Neuronal stem cell (in vitro differentiated cells): ENCODE measurements around the gene APRT.

Experiments
- DNase-seq: peaks from one replicate; pipeline ENCODE4 v3.0.0-alpha.2; 2013; ENCODE audit warnings: low spot score
- H2AFZ ChIP-seq: one replicate; pipeline ENCODE4 v1.6.1; 2013; ENCODE audit warnings: mild to moderate bottlenecking, low read length, inconsistent platforms
- H2AK5ac ChIP-seq: 2 replicates; pipeline ENCODE4 v1.6.1; 2013; ENCODE audit warnings: low read depth, mild to moderate bottlenecking, inconsistent platforms, low read length, moderate library complexity, mixed read lengths
- H2BK120ac ChIP-seq: 2 replicates; pipeline ENCODE4 v1.6.1; 2013; ENCODE audit warnings: low read depth, mild to moderate bottlenecking, inconsistent platforms, low read length, moderate library complexity, mixed read lengths
- H2BK12ac ChIP-seq: one replicate; pipeline ENCODE4 v1.6.1; 2013; ENCODE audit warnings: low read length, inconsistent platforms
- H2BK15ac ChIP-seq: 2 replicates; pipeline ENCODE4 v1.6.1; 2013; ENCODE audit warnings: mild to moderate bottlenecking, low read length, inconsistent platforms, mixed read lengths
- H2BK5ac ChIP-seq: one replicate; pipeline ENCODE4 v1.6.1; 2013; ENCODE audit warnings: inconsistent platforms, mild to moderate bottlenecking, low read length, moderate library complexity
- H3K14ac ChIP-seq: one replicate; pipeline ENCODE4 v1.6.1; 2013; ENCODE audit warnings: low read length, inconsistent platforms
- H3K18ac ChIP-seq: 2 replicates; pipeline ENCODE4 v1.6.1; 2013; ENCODE audit warnings: low read length, inconsistent platforms
- H3K23ac ChIP-seq: 2 replicates; pipeline ENCODE4 v1.6.1; 2013; ENCODE audit warnings: low read depth, mild to moderate bottlenecking, mixed read lengths, low read length, inconsistent platforms; ENCODE audit not compliant: poor library complexity
- H3K27ac ChIP-seq: replicated peaks from 3 replicates; pipeline ENCODE4 v1.5.1; 2013; ENCODE audit warnings: low read length, inconsistent platforms
- H3K27me3 ChIP-seq, 3 experiments: 2 replicates each; pipeline ENCODE4 v1.6.1; 2013; ENCODE audit warnings: low read length in 3 of 3, mild to moderate bottlenecking in 2 of 3, inconsistent platforms in 1 of 3, low read depth in 1 of 3, mixed read lengths in 1 of 3, moderate library complexity in 1 of 3; ENCODE audit not compliant: control insufficient read depth in 3 of 3, insufficient read depth in 3 of 3
- H3K36me3 ChIP-seq, 2 donors: replicated peaks in 1 of 2; 2 replicates each; pipeline ENCODE4 v1.6.1; 2013; ENCODE audit warnings: low read length in 2 of 2; ENCODE audit not compliant: control insufficient read depth in 2 of 2, insufficient read depth in 2 of 2
- H3K4ac ChIP-seq: 2 replicates; pipeline ENCODE4 v1.6.1; 2013; ENCODE audit warnings: inconsistent platforms, mild to moderate bottlenecking, low read length, moderate library complexity
- H3K4me1 ChIP-seq, 2 donors: 1 replicate in 1 of 2; 2 replicates in 1 of 2; pipeline ENCODE4 v1.6.1; 2013; ENCODE audit warnings: low read length in 2 of 2, low read depth in 1 of 2; ENCODE audit not compliant: control insufficient read depth in 2 of 2, insufficient read depth in 1 of 2
- H3K4me2 ChIP-seq: one replicate; pipeline ENCODE4 v1.6.1; 2013; ENCODE audit warnings: mild to moderate bottlenecking, low read length, inconsistent platforms; ENCODE audit not compliant: insufficient read depth, poor library complexity, severe bottlenecking
- H3K4me3 ChIP-seq, 2 donors: 2 replicates each; pipeline ENCODE4 v1.5.1; 2013; ENCODE audit warnings: low read length in 2 of 2, mild to moderate bottlenecking in 2 of 2, inconsistent platforms in 1 of 2, moderate library complexity in 1 of 2
- H3K79me1 ChIP-seq: one replicate; pipeline ENCODE4 v1.6.1; 2013; ENCODE audit warnings: low read depth, mild to moderate bottlenecking, inconsistent platforms, low read length, moderate library complexity
- H3K9ac ChIP-seq: one replicate; pipeline ENCODE4 v1.6.1; 2013; ENCODE audit warnings: mild to moderate bottlenecking, low read depth, low read length, inconsistent platforms; ENCODE audit not compliant: poor library complexity
- H3K9me3 ChIP-seq, 2 donors: replicated peaks in 1 of 2; 2 replicates each; pipeline versions ENCODE3 to v1.6.1; 2013; ENCODE audit warnings: low read length in 2 of 2, mild to moderate bottlenecking in 2 of 2, inconsistent platforms in 1 of 2, low read depth in 1 of 2, mixed read lengths in 1 of 2, moderate library complexity in 1 of 2; ENCODE audit not compliant: control insufficient read depth in 2 of 2, insufficient read depth in 1 of 2
- H4K8ac ChIP-seq: one replicate; pipeline ENCODE4 v1.6.1; 2013; ENCODE audit warnings: low read depth, mild to moderate bottlenecking, inconsistent platforms, low read length, moderate library complexity
- H4K91ac ChIP-seq: one replicate; pipeline ENCODE4 v1.6.1; 2013; ENCODE audit warnings: low read length, low read depth, mild to moderate bottlenecking, inconsistent platforms; ENCODE audit not compliant: poor library complexity
- WGBS, 2 donors: extraction: QIAGEN DNeasy Blood & Tissue Kit; methylation state at CpG; one replicate each; pipeline ENCODE4 v1.1.7; 2013; ENCODE audit warnings: missing lambda C conversion rate in 2 of 2, mixed read lengths in 1 of 2; ENCODE audit not compliant: insufficient read length in 2 of 2, insufficient replicate concordance in 1 of 2; ENCODE audit errors: extremely low coverage in 2 of 2; 5-methylcytosine and 5-hydroxymethylcytosine counted together

The APRT gene

GRCh38 chr16:88781140-88782077 is 30.3 kb downstream of the APRT start:
- no CpG with 5 or more reads among the region's 28 CpGs for WGBS, 2 donors
- Histone ChIP-seq H3K23ac (peak overlapping the region; percentile 97), H2BK5ac (no peak overlapping the region), H4K8ac (no peak overlapping the region), H2AK5ac (peak overlapping the region; percentile 97), H3K18ac (peak overlapping the region; percentile 89), H3K27ac (no peak overlapping the region), H4K91ac (peak overlapping the region; percentile 85), H2BK120ac (peak overlapping the region; percentile 81), H3K9me3 (no peaks in the 10 kb centered on the region), H3K4me3 (no peak overlapping the region), H2BK12ac (peak overlapping the region; percentile 81), H3K4me2 (no peak overlapping the region), H3K14ac (peak overlapping the region; percentile 75), H3K4ac (peak overlapping the region; percentile 29), H2AFZ (no peak overlapping the region), H3K36me3 (no peaks in the 10 kb centered on the region), H3K9ac (no peak overlapping the region), H3K79me1 (peaks cover 6% of the 10 kb centered on the region), H2BK15ac (no peak overlapping the region), H3K4me1 (peaks cover 19 to 22% of the 10 kb centered on the region in 2 donors), H3K27me3 (peaks cover 0 to 43% (median 18%) of the 10 kb centered on the region in 3 experiments)
- no peak for DNase-seq

- no peak overlapping the region for H2AFZ ChIP-seq
- H2AK5ac ChIP-seq: peak overlapping the region; percentile 63
- peaks cover 17 to 22% of the 10 kb centered on the region in 2 donors for H3K4me1 ChIP-seq
- WGBS, 2 donors: no CpG with 5 or more reads among the region's 13 CpGs
- no peak overlapping the region for H2BK120ac ChIP-seq
- peaks cover 7% of the 10 kb centered on the region for H3K79me1 ChIP-seq
- no peak overlapping the region for H3K9ac ChIP-seq
- H2BK12ac ChIP-seq: peak overlapping the region; percentile 58
- H3K27ac ChIP-seq: no peak overlapping the region
- H4K8ac ChIP-seq: no peak overlapping the region
- no peak for DNase-seq
- no peak overlapping the region for H3K4me2 ChIP-seq
- H3K9me3 ChIP-seq: no peaks in the 10 kb centered on the region
- peaks cover 0 to 39% (median 14%) of the 10 kb centered on the region in 3 experiments for H3K27me3 ChIP-seq
- no peak overlapping the region for H2BK5ac ChIP-seq
- no peak overlapping the region for H3K14ac ChIP-seq
- no peaks in the 10 kb centered on the region for H3K36me3 ChIP-seq
- peak overlapping the region; percentile 83 for H3K18ac ChIP-seq
- H3K4ac ChIP-seq: peak overlapping the region; percentile 53
- H2BK15ac ChIP-seq: peak overlapping the region; percentile 37
- no peak overlapping the region for H3K4me3 ChIP-seq
- H3K23ac ChIP-seq: peak overlapping the region; percentile 80
- H4K91ac ChIP-seq: no peak overlapping the region
Observed at GRCh38 chr16:88780142-88781062, 31.3 kb downstream of the APRT start.

GRCh38 chr16:88779406-88780141 is 32.2 kb downstream of the APRT start:
- Histone ChIP-seq H3K18ac (peak overlapping the region; percentile 83), H3K23ac (peak overlapping the region; percentile 80), H2BK15ac (peak overlapping the region; percentile 37), H3K4me1 (peaks cover 17 to 22% of the 10 kb centered on the region in 2 donors), H3K9me3 (no peaks in the 10 kb centered on the region), H3K14ac (no peak overlapping the region), H3K27ac (no peak overlapping the region), H3K27me3 (peaks cover 0 to 39% (median 8%) of the 10 kb centered on the region in 3 experiments), H2AFZ (no peak overlapping the region), H4K8ac (no peak overlapping the region), H3K36me3 (no peaks in the 10 kb centered on the region), H2BK5ac (no peak overlapping the region), H3K4ac (peak overlapping the region; percentile 53), H2BK12ac (peak overlapping the region; percentile 58), H2AK5ac (peak overlapping the region; percentile 63), H3K79me1 (peaks cover 9% of the 10 kb centered on the region), H3K9ac (no peak overlapping the region), H4K91ac (no peak overlapping the region), H2BK120ac (no peak overlapping the region), H3K4me3 (no peak overlapping the region), H3K4me2 (no peak overlapping the region)
- DNase-seq: no peak
- no CpG with 5 or more reads among the region's 34 CpGs for WGBS, 2 donors
